HG02870 (cell line): Measurements from ENCODE around the gene TESK2.

Experiments used
- ATAC-seq: cut with Tn5 transposase; IDR thresholded peaks from one replicate; pipeline ENCODE4 v1.9.1; 2021; ENCODE audit warnings: mild to moderate bottlenecking, moderate library complexity; ENCODE audit not compliant: unreplicated experiment

Gene TESK2

DNA sequence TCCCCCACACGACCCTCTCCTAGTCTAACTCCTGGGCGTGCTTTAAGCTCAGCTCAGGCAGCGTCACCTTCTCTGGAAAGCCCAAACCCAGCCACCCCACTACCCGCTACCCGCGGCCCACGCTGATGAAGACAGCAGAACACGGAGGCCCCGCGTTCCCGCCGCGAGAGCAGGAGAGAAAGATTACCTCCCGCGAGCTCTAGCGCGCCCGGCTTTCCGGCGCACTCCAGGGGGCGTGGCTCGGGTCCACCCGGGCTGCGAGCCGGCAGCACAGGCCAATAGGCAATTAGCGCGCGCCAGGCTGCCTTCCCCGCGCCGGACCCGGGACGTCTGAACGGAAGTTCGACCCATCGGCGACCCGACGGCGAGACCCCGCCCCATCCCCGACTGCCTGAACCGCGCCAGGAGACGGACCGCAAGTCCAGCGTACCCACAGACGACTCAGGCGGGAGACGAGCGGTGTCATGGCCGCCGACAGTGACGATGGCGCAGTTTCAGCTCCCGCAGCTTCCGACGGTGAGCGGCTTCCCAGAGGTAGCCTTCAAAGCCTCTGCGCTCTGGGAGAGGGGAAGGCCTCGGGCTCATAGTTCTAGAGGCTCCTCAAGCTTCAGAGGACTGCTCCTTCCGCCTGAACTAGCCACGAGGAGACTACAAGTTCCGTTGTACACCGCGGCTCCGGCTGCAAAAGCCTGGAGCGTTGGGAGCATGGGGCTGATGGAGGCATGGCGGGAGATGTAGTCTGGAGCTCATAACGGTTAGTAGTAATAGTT is 151.0 kb downstream of the TESK2 start, which contains the start of the genes MUTYH and TOE1:
Gene MUTYH, minus strand, starts transcription at position 652 of the 770 bp plus-strand sequence. CDS start 5,935 bp downstream, outside the sequence.
Gene TOE1, plus strand, starts transcription at position 382 of the 770 bp plus-strand sequence. Its CDS starts 83 bp downstream, at position 465.
- ATAC-seq, result peak; percentile 77

DNA sequence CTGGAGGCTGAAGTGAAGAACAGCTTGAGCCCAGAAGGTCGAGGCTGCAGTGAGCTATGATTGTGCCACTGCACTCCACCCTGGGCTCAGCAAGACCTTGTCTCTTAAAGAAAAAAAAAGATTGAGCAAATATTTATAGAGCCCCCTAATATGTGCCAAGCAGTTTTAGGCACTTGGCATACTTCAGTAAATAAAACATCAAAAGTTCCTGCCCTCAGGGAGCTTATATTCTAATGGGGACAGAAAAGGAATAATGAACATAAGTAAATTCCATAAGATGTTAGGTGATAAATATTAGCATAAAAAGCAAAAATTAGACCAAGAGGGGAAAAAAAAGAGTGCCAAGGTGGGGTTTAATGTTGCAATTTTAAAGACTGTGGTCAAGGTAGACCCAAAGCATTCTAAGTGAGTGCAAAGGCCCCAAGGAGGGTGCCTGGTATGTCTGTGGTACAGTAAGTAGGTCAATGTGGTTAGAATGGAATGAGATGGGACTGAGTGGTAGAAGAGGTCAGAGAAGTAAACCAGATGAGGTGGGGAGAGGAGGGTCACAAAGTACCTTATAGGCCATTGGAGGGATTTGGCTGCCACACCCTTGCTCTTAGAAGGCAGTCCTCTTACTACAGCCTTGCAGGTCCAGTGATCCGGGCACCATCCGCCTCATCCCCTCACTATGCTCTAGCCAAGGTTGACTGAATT is 153.2 kb downstream of the TESK2 start:
- ATAC-seq, result no peak

DNA sequence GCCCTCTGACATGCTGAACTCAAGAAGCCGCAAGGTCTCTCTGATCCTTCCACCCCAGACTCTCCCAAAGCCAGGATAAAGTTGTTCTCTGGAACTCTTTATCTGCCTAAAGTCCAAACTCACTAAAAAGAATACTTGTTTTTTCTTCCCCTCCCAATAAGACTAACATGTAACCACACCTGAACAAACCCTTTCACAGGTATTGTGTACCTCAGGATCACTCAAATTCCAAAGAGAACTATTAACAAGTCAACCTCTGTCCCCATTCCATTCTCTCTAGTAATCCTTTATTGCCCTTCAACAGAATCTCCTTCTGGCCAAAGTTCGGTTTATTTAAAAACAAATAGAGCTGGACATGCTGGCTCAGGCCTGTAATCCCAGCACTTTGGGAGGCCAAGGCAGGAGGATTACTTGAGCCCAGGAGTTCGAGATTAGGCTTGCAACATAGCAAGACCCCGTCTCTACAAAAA is 155.1 kb downstream of the TESK2 start:
- ATAC-seq, result no peak

DNA sequence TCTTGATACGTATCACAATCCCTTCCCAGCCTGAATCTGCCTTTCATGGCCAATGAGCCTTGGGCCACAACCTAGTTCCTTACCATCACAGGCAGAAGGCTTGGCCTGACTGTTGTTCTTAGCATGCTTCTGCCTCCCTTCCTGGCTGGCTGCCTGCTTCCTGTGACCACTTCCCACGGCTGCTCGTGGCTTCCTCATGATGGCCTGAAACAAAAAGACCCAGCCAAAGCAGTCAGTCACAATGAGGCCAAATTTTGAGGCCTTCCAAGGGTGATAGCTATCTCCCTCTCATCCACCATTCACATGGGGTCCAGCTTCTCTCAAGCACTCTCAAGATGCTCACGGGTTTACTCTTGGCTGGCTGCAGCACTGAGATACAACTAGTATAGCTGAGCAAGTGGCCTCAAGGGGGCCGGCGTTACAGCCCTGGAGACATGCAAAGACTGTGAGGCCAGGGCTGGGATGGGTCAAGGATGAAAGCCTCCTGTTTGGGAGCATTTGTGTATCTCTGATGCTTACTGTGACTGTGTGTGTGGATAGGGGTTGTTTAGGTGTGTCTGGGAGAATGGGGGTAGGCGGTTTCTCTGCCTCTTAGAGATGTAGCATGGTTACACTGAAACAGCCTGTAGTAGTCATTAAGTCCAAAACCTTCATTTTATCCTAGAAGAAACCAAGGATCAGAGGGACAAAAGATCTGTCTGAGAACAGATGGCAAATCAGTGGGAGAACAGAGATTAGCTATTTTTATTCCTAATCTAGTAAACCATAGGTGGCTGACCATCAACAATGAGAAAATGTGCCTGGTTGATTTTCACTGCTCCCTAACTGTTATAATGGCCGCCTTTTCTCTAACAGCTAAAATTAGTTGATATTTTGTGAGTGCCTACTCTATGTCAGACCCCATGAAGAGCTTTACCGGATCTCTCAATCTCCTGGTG is 156.4 kb downstream of the TESK2 start:
- no peak for ATAC-seq

DNA sequence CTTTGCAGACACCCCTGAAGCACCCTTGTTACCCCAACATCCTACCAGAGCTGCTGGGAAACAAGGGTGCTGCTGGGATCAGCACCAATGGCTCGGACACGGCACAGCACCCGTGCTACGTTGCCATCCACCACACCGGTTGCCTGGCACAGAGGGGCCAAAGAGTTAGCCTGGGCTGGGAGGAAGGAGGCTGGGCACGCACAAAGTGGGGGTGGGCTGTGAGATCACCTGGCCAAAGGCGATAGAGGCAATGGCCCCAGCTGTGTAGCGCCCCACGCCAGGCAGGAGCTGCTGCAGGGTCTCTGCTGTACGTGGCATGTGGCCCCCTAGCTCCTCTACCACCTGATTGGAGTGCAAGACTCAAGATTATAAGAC is 158.6 kb downstream of the TESK2 start:
- ATAC-seq, result no peak

DNA sequence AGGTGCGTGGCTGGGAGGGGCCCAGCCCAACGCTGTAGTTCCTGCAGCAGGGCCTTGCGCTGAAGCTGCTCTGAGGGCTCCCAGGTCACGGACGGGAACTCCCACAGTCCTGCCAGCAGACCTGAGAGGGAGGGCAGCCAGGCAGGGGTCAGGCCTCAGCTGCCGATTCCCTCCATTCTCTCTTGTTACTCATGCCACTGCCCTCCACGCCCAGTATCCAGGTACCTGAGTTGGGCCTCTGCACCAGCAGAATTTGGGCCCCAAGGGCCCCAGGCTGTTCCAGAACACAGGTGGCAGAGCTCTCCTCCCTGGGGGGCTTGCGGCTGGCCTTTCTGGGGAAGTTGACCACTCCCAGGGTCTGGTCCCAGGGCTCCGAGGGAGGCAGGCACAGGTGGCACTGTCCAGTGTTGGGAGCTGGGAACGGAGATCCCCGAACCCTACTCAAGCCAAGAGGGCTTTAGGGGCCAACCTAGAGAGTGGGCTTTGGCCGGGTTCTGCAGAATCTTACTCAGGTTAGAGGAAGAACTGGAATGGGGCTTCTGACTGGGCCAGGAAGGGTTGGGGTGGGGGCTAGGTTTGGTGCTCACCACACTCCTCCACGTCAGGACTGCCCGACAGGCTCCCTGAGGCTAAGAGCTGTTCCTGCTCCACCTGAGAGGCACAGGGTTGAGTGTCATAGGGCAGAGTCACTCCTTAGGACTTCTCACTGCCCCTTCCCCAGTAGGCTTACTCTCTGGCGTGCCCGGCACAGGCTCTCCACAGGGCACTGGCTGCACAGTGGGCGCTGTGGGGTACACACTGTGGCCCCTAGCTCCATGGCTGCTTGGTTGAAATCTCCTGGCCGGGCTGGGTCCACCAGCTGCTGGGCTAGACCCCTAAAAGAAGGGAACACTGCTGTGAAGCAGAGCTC is 159.3 kb downstream of the TESK2 start:
- ATAC-seq, result no peak

DNA sequence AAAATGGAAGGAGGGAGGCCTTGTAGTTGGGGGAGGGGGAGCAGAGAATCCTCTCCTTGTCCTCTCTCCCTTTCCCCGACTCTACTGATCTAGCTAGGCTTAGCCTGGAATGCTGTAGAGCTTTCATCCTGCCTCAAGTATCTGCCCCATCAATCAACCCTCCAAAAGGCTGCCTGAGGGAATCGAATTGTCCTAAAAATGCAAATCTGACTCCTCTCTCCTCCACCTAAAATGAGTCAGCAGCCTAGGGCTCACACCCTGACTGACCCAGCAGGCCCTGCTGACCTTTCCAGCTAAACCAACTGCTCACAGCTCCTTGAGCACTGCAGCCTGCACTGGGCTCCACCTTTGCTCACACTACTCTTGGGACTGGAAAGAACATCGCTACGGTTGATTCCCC is 161.5 kb downstream of the TESK2 start:
- no peak for ATAC-seq

DNA sequence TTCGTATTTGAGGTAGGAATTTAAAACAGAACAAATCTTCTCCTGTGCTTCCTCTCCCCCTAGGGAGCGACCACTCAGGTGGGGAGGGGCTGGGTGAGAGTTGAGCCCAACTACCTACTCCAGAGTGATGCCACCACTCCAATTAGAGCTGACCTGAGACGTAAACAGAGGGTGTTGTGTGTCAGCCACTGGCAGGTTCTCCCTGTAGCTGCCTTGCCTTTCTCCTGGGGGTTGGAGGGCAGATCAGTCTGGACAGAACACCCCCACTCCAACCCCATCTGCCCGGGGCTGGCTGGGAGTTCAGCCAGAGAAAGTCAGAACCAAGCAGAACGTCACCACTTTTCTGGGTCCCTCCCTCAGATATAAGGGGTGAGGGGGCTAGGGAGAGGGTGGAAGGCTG is 162.3 kb downstream of the TESK2 start:
- ATAC-seq, result no peak

DNA sequence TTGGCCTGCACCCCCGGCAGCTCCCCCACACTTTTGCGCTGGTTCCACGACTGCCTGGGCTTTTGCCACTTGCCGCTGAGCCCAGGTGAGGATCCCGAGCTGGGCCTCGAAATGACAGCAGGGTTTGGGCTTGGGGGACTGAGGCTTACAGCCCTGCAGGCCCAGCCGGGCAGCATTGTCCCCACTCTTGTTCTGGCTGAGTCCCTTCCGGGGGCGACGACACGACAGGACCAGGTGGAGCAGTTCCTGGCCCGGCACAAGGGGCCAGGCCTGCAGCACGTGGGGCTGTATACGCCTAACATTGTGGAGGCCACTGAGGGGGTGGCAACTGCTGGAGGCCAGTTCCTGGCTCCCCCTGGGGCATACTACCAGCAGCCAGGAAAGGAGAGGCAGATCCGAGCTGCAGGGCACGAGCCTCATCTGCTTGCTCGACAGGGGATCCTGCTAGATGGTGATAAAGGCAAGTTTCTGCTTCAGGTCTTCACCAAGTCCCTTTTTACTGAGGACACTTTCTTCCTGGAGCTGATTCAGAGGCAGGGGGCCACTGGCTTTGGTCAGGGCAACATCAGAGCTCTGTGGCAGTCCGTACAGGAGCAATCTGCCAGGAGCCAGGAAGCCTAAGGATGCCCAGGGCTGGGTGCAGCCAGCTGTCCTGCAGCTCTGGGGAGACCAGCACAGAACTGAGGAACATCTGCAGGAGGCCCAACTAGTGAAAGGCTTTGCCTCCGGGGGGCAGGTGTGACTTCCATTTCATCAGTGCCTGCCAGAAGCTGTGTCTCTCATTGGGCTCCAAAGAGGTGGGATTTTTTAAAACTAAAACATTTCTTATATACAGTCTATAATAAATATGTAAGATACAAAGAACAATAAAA is 163.1 kb downstream of the TESK2 start:
- no peak for ATAC-seq

DNA sequence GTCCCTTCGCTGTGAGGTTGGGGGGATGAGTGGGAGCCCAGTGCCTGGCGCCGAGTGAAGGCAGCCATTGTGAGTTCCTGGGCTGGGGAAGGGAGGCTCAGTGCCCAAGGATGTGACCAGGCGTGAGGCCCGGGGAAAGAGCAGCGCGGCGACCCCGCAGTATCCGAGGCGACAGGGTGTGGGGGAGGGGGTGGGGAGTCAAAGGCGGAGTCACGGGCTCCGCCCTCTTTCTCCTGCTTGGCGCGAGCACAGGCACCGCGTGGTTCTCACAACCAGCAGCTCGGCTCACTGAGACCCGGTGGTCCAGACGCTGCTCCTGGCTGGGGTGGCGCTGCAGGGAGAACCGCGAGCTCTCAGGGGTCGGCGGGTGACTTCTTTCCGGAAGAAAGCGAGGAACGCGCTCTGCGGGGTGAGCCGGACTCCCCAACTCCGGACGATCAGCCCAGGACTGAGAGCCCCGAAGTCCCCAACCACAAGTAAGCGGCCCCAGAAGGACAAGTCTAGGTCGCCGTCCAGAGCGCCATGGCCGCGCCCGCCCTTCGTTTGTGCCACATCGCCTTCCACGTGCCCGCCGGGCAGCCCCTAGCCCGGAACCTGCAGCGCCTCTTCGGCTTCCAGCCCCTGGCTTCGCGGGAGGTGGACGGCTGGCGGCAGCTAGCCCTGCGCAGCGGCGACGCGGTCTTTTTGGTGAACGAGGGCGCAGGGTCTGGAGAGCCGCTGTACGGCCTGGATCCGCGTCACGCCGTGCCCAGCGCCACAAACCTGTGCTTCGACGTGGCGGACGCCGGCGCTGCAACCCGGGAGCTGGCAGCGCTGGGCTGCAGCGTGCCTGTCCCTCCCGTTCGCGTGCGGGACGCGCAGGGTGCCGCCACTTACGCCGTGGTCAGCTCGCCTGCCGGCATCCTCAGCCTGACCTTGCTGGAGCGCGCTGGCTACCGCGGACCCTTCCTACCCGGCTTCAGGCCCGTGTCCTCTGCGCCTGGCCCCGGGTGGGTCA is 164.0 kb downstream of the TESK2 start, which contains the start of gene HPDL:
Gene HPDL, plus strand, starts transcription at position 269 of the 997 bp plus-strand sequence. Its CDS starts 254 bp downstream, at position 523.
- peak; percentile 51 for ATAC-seq

DNA sequence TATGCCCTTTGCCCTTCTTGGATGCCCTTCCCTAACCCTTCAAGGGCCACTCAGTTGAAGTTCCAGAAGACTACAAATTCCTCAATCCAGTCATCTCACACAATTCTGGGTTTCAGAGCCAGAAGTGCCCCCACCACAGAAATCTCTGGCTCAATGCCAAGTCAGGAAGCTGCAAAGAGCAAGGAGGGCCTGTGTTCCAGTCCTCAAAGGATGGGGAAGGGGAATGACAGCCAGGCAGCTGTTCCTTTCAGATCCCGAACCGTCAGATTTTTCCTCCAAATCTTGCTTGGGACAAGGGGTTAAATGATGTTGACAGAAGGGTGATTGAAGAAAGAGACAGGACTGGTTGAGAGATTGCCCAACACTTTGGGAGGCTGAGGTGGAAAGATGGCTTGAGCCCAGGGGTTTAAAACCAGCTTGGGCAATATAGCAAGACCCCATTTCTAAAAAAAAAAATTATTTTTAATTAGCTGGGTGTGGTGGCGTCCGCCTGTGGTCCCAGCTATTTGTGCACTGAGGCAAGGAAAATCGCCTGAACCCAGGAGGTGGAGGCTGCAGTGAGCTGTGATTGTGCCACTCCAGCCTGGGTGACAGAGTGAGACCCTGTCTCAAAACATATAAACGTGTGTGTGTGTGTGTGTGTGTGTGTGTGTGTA is 165.0 kb downstream of the TESK2 start:
- ATAC-seq, result no peak

DNA sequence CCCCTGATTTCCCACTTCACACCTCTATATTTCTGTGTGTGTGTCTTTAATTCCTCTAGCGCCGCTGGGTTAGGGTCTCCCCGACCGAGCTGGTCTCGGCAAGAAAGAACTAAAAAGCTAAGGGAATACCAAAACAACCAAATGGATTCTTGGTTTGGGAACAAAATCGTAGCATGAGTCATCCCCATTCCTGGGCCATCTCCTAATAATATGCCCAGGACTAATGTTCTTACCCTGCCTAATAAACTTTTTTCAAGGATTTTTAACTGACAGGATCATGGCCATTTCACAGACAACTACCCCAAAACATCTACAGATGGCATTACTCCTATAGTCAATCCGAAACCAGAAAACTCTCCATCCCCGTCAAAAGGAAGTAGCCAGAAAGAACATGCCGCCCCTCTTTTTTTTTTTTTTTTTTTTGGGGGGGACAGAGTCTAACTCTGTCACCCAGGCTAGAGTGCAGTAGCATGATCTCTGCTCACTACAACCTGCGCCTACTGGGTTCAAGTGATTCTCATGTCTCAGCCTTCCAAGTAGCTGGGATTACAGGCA is 168.4 kb downstream of the TESK2 start:
- no peak for ATAC-seq

DNA sequence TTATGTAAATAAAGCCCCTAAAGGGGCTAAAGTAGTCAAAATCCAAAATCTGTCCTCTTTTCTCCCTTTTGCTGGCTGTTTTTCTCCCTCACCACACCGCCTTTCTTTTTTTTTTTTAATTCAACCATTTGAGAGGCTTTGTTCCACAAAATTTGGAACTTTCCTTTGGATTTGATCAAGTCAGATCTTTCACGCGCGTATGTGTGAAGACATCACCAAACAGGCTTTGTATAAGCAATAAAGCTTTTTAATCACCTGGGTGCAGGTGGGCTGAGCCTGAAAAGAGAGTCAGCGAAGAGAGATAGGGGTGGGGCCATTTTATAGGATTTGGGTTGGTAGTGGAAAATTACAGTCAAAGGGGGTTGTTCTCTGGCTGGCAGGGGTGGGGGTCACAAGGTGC is 169.5 kb downstream of the TESK2 start:
- ATAC-seq, result no peak

DNA sequence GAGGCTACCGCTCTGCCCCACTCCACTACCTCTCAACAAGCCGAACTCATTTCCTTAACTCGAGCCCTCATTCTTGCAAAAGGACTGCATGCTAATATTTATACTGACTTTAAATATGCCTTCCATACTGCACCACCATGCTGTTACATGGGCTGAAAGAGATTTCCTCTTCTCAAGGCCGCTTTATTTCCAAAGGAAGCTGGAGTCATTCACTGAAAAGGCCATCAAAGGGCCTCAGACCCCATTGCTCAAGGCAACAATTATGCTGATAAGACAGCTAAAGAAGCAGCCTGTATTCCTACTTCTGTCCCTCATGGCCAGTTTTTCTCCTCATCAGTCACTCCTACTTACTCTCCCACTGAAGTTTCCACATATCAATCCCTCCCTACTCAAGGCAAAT is 171.2 kb downstream of the TESK2 start:
- no peak for ATAC-seq

DNA sequence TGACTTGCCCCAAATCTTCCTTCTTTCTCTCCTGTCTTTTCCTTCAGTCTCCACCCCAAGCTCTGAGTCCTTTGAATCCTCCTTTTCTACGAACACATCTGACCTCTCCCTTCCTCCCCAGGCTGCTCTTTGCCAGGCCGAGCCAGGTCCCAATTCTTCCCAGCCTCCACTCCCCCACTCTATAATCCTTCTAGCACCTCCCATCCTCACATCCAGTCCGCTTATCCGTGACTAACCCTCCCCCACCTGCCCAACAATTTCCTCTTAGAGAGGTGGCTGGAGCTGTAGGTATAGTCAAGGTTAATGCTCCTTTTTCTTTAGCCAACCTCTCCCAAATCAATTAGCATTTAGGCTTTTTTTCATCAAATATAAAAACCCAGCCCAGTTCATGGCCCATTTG is 173.8 kb downstream of the TESK2 start:
- no peak for ATAC-seq

DNA sequence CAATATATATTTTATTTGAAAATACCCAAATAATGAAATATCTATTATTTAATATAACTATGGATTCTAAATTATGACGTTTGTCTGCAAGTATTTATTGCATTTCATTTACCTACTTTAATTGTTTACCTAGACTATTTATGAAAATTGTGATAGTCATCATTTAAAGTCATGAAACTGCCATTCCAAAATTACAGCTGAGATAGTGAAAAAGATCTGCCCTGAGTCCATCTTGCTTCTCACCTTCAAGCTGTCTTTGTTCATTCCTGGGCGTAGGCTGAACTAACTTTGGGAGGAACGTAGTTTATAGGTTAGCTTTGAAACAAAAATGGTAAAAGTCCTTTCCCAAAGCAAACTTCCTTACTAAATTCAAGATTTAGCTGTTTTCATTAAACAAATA is 176.7 kb downstream of the TESK2 start:
- ATAC-seq, result no peak

DNA sequence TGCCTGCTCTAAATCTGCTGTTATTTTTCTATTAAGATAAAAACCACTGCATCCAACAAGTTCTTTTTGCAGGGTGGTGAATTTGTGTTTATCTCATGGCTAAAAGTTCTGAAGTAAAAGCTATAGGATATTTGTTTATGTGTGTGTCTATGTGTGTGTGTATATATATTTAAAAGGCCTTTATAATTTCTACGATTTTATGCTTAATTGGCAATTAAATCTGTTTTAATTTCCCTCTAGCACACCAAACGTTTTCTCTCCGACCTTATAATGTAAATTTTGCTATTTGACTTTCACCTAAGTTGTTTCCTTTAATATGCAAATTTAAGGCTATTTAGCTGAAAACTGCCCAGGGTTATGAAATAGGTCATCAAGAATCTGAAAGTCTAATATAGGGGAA is 184.1 kb downstream of the TESK2 start:
- ATAC-seq, result no peak
